ENCODE data around the gene HORMAD1. TPM values are rescaled to one million over a fixed set of nuclear protein-coding genes. Genes with fewer than 3 reads are reported as not detected.
A peak's percentile ranks its signal among the peaks of the same experiment; 100 is the strongest.
"Not testable (repeated sequence)": the region's sequence is repeated elsewhere in the genome, so short reads cannot be mapped to it uniquely, and the experiment has no call there.

HORMAD1 gene
- total RNA-seq, 1 donor from 2014 or later = not detected

DNA sequence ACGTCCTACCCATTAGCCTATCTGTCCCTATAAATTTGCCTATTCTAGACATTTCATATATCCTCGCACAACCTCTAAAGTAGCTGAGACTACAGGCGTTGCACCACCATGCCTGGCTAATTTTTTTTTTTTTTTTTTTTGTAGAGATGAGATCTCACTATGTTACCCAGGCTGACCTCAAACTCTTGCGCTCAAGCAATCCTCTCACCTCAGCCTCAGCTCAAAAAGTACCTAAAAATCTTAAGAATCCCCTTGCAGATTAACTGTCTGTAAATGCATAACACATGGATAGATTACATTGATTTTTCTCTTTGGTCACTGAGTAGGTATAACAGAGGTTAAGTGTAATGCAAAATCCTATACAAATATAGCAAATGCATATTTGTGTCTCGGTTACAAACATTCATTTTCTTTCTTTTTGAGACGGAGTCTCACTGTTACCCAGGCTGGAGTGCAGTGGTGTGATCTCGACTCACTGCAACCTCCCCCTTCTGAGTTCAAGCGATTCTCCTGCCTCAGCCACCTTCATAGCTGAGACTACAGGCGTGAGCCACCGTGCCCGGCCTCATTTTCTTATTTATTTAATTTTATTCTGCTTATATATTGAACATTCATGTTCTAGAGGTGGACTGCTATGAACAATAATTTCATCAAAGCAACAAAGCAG, 2.3 kb downstream of the HORMAD1 start:
- Mint-ChIP-seq H3K27ac (ENCODE audit: unreplicated experiment) (no peak overlapping the region), H3K4me1 (peaks cover under 1% of the 10 kb centered on the region), H3K36me3 (ENCODE audit: low read depth) (peaks cover 5% of the 10 kb centered on the region), H3K4me3 (no peak overlapping the region), H3K27me3 (ENCODE audit: low read depth) (no peaks in the 10 kb centered on the region), H3K9me3 (peaks cover 8% of the 10 kb centered on the region)
- no peak for DNase-seq (ENCODE audit: low read depth, low spot score)
- TF ChIP-seq, protein P1, sequence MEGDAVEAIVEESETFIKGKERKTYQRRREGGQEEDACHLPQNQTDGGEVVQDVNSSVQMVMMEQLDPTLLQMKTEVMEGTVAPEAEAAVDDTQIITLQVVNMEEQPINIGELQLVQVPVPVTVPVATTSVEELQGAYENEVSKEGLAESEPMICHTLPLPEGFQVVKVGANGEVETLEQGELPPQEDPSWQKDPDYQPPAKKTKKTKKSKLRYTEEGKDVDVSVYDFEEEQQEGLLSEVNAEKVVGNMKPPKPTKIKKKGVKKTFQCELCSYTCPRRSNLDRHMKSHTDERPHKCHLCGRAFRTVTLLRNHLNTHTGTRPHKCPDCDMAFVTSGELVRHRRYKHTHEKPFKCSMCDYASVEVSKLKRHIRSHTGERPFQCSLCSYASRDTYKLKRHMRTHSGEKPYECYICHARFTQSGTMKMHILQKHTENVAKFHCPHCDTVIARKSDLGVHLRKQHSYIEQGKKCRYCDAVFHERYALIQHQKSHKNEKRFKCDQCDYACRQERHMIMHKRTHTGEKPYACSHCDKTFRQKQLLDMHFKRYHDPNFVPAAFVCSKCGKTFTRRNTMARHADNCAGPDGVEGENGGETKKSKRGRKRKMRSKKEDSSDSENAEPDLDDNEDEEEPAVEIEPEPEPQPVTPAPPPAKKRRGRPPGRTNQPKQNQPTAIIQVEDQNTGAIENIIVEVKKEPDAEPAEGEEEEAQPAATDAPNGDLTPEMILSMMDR (conservative IDR thresholded peaks at IDR 0.05) = no peak

DNA sequence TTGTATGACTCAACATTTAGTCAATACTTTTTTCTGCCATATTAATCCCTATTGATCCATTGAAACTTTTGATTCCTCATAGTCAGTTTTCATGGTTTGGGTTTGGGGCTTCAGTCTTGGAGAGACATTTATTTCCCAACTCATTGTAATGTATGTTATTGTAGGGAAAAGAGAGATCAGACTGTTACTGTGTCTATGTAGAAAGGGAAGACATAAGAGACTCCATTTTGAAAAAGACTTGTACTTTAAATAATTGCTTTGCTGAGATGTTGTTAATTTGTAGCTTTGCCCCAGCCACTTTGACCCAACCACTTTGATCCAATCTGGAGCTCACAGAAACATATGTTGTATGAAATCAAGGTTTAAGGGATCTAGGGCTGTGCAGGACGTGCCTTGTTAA, 11.7 kb downstream of the HORMAD1 start:
- H3K27ac Mint-ChIP-seq (ENCODE audit: unreplicated experiment); H3K36me3 Mint-ChIP-seq (ENCODE audit: low read depth); H3K27me3 Mint-ChIP-seq (ENCODE audit: low read depth); H3K9me3 Mint-ChIP-seq; DNase-seq (ENCODE audit: low read depth, low spot score); H3K4me1 Mint-ChIP-seq; H3K4me3 Mint-ChIP-seq: not testable (repeated sequence)

DNA sequence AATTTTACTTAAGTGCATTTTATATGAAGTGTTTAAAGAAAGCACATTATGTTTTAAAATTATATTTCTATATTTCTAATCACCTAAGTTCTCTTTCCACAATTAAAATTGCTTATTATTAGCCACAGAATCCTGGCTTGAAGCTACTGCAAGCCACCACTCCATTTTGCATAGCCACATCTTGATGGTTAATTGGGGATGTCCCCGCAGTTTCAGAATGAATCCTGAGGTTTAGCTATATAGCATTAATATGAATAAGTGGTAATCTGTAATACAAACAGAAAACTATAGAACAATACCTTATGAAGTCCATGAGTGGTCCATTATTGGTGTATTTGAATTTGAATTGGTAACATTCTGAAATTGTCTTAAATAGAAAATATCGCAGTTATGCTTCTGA, 12.1 kb downstream of the HORMAD1 start:
- TF ChIP-seq, protein P1 (conservative IDR thresholded peaks at IDR 0.05) = no peak
- Mint-ChIP-seq H3K4me1 (peaks cover 5% of the 10 kb centered on the region), H3K27ac (ENCODE audit: unreplicated experiment) (no peak overlapping the region), H3K9me3 (no peaks in the 10 kb centered on the region), H3K36me3 (ENCODE audit: low read depth) (no peaks in the 10 kb centered on the region), H3K4me3 (no peak overlapping the region), H3K27me3 (ENCODE audit: low read depth) (peaks cover 5% of the 10 kb centered on the region)
- no peak for DNase-seq (ENCODE audit: low read depth, low spot score)

DNA sequence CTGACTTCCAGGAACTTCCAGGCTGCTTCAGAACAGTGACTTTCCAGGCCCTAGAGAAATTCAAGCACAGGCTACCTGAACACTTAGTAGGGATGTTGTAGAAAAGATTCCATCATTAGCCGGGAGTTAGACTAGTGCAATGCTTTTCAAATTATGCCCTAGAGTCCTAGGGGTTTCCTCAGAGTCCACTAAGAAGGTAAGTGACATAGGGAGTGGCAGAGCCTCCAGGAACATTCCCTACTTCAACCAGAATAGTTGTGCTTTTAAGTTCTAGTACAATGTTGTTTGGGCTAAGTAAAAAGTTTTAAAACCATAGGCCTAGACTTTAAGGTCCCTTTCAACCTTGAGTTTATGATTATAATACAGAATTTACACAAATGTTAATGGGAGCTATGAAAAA, 14.6 kb downstream of the HORMAD1 start:
- Mint-ChIP-seq H3K4me1 (no peaks in the 10 kb centered on the region), H3K4me3 (no peak overlapping the region), H3K36me3 (ENCODE audit: low read depth) (no peaks in the 10 kb centered on the region), H3K27me3 (ENCODE audit: low read depth) (peaks cover 16% of the 10 kb centered on the region), H3K27ac (ENCODE audit: unreplicated experiment) (no peak overlapping the region), H3K9me3 (no peaks in the 10 kb centered on the region)
- no peak for DNase-seq (ENCODE audit: low read depth, low spot score)
- TF ChIP-seq, protein P1 (conservative IDR thresholded peaks at IDR 0.05) = no peak

DNA sequence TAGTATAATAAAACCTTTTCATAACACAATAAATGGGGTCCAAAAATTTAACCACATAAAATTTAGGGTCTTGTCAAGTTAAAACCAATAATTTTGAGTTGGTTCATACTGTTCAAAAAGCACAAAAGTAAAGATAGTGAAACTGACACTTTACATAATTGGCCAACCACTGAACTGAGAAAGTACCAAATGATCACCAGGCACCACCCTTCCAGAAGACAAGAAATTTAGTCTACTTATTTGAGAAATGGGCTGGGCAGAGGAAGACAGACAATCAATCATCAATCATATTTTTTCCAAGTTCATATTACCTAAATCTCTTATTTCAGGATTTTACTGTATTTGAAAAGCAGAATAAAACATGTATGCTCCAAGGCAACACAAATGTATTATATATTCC, 17.3 kb downstream of the HORMAD1 start:
- peaks cover 30% of the 10 kb centered on the region for H3K27me3 Mint-ChIP-seq (ENCODE audit: low read depth)
- no peak overlapping the region for H3K27ac Mint-ChIP-seq (ENCODE audit: unreplicated experiment)
- no peak overlapping the region for H3K4me3 Mint-ChIP-seq
- no peak for DNase-seq (ENCODE audit: low read depth, low spot score)
- H3K4me1 Mint-ChIP-seq = no peaks in the 10 kb centered on the region
- TF ChIP-seq, protein P1 (conservative IDR thresholded peaks at IDR 0.05) = no peak
- no peaks in the 10 kb centered on the region for H3K9me3 Mint-ChIP-seq
- no peaks in the 10 kb centered on the region for H3K36me3 Mint-ChIP-seq (ENCODE audit: low read depth)

DNA sequence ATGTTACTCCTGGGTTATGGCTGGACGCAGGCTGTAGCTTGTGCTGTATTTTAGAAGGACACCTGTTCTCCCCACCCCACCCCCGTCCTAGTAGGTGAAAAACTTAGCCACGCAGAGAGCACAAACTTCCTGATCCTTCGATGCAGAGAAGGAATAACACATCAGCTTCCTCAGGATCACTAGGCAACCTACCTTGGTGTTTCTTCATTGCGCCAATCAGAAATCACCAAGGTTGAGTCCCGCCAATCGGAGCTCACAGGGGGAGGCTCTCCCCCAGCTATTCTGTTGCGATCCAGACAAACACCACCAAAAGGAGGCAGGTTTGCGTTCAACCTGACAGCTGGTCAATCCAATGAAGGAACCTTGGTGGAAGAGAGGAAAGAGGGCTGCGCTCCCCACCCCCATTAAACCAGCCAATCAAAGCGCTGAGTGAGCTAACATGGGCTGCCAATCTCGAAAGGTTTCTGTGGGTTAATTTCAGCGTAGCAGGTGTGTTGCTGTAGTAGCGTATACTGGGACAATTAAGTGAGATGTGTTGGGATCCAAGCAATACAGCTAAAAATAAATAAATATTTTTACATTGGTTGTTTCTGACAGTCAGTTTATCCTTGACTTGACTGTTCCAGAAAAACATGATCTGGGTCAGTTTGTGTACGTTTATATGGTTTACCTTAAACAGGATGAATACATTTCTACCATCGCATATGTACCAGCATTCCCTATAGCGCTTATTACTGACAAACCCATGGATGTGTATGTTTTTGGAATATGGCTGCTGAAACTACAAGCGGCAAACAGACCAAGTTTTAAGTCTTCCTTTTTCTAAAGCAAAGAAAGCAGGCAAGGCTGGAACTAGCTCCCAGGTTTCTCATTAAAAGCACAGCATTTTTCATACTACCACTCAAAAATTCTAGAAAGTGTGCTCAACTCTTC, 23.4 kb downstream of the HORMAD1 start, which contains the start of gene GOLPH3L:
Gene GOLPH3L, minus strand, starts transcription at position 160 of the 933 bp plus-strand sequence. CDS start 2,316 bp downstream, outside the sequence.
- peaks cover 23% of the 10 kb centered on the region for H3K27me3 Mint-ChIP-seq (ENCODE audit: low read depth)
- DNase-seq (ENCODE audit: low read depth, low spot score) = peak; percentile 77
- peaks cover 3% of the 10 kb centered on the region for H3K36me3 Mint-ChIP-seq (ENCODE audit: low read depth)
- H3K27ac Mint-ChIP-seq (ENCODE audit: unreplicated experiment) = peak within 1 kb of the TSS; percentile 98
- H3K9me3 Mint-ChIP-seq = no peaks in the 10 kb centered on the region
- peak within 1 kb of the TSS; percentile 93 for H3K4me3 Mint-ChIP-seq
- TF ChIP-seq, protein P1 (conservative IDR thresholded peaks at IDR 0.05) = no peak
- H3K4me1 Mint-ChIP-seq = peaks cover 23% of the 10 kb centered on the region

All from neural crest cell (in vitro differentiated cells).